MCF 10A (cell line): ENCODE data around the gene KAZN. TPM values are rescaled to one million over a fixed set of nuclear protein-coding genes. Genes with fewer than 3 reads are reported as not detected.
A peak's percentile ranks its signal among the peaks of the same experiment; 100 is the strongest.

ENCODE experiments used
- BruUV-seq: library from RNA; stranded (reverse); fragments of 400-500 nt; replicated peaks from 2 replicates; lab custom pipeline; 2021; lab: Mats Ljungman, UMichigan
- CTCF ChIA-PET: fragments of 300-600 bp; sonication (Branson Sonifier 250); formaldehyde crosslinking; extraction: SDS; loops from one replicate; lab custom pipeline; 2021; ENCODE audit warnings: antibody characterized with exemption, inconsistent platforms; lab: Yijun Ruan, JAX
- POLR2A ChIA-PET: fragments of 300-600, 350-650 bp; sonication (Branson Sonifier 250); formaldehyde crosslinking; extraction: SDS; loops from one replicate; lab custom pipeline; 2020; ENCODE audit warnings: antibody characterized with exemption, inconsistent platforms; lab: Yijun Ruan, JAX
- DNase-seq: peaks from one replicate; pipeline ENCODE4 v3.0.0-alpha.2; 2018; ENCODE audit not compliant: unreplicated experiment
- H3K27ac Mint-ChIP-seq: one replicate; pipeline ENCODE4 v1.8.0; 2022; ENCODE audit warnings: mild to moderate bottlenecking, low read depth, mixed read lengths; ENCODE audit not compliant: unreplicated experiment
- H3K27me3 Mint-ChIP-seq: one replicate; pipeline ENCODE4 v1.8.0; 2022; ENCODE audit warnings: mixed read lengths; ENCODE audit not compliant: insufficient read depth, unreplicated experiment
- H3K36me3 Mint-ChIP-seq: one replicate; pipeline ENCODE4 v1.8.0; 2022; ENCODE audit warnings: mild to moderate bottlenecking, moderate library complexity, mixed read lengths; ENCODE audit not compliant: insufficient read depth, unreplicated experiment
- H3K4me1 Mint-ChIP-seq: one replicate; pipeline ENCODE4 v1.8.0; 2022; ENCODE audit warnings: mixed read lengths; ENCODE audit not compliant: insufficient read depth, unreplicated experiment
- H3K4me3 Mint-ChIP-seq: one replicate; pipeline ENCODE4 v1.8.0; 2022; ENCODE audit warnings: mild to moderate bottlenecking, moderate library complexity, mixed read lengths; ENCODE audit not compliant: unreplicated experiment
- H3K9me3 Mint-ChIP-seq: one replicate; pipeline ENCODE4 v1.8.0; 2022; ENCODE audit warnings: mixed read lengths; ENCODE audit not compliant: unreplicated experiment
- CTCF ChIP-seq: fragments of 200-600 bp; IDR thresholded peaks from one replicate; pipeline ENCODE4 v1.8.0; 2022; ENCODE audit warnings: antibody characterized with exemption, mild to moderate bottlenecking; ENCODE audit not compliant: unreplicated experiment
- intact Hi-C: fragments of 100-400 bp; cut with micrococcal nuclease; formaldehyde crosslinking; loops from 2 replicates; pipeline ENCODE4 v1.14.1; 2022
- total RNA-seq: library from RNA; stranded (reverse); gene quantifications from 2 replicates; pipeline ENCODE4 v1.2.3, GENCODE V29; 2022

Gene KAZN
- total RNA-seq, 1 experiment from 2014 or later, result 3.3 TPM

DNA sequence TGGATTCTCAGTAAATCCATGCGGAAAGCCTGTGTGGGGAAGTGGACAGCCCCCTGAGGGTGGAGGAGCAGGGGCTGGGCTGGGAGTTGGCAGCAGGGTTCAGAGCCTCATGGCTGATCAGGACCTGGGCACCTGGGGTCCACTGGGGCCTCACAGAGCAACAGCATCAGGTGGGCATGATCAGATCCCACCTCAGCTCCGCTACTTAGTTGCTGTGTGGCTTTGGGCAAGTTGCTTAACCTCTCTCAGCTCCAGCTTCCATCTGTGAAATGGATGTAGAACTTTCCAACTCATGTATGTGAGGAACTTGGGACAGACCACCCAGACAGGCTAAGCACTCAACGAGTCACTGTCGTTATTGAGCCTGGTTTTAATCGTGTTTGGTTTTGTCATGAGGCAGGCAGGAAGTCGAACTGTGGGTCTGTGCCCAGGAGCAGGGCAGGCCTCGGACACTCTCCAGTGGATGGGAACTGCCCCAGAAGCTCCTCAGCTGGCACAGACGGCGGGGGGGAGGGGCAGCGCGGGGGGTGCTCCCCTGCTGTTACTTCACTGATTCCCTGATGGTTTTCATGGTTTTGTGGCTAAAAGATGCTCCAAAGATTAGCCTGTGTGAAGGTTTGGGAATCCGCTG lies 399.3 kb downstream of the KAZN start:
- Mint-ChIP-seq H3K9me3 (no peaks in the 10 kb centered on the region), H3K36me3 (no peaks in the 10 kb centered on the region), H3K27me3 (no peaks in the 10 kb centered on the region), H3K27ac (no peak overlapping the region), H3K4me3 (no peak overlapping the region), H3K4me1 (peaks cover 18% of the 10 kb centered on the region)
- no TSS peak for BruUV-seq
- no peak for TF ChIP-seq CTCF
- intact Hi-C loops, result no loop called here
- no peak for DNase-seq
- ChIA-PET POLR2A (no interaction called here), CTCF (interaction anchor here (0.6 kb wide), 1 partner anchor 1021 kb away, joined by 4 read pairs; no protein-coding TSS in a partner anchor)

DNA sequence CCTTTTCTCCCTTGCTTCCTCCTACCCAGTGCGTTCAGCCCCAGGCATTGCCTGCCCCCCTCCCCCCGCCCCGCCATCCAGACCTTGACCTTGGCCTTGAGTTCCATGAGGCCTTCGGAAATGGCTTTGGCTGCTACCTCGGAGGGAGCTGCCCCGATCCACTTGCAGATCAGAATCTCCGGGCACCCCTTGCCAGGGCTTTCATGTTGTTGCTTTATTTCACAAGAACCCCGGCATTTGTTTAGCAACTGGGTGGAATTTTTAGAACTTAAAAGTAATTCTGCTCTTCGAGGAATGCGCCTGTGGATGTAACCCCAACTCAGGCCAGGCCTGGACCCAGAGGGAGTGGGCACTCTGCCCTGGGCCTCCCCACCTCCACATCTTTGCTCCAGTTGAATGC lies 401.0 kb downstream of the KAZN start:
- Mint-ChIP-seq H3K9me3 (no peaks in the 10 kb centered on the region), H3K27ac (no peak overlapping the region), H3K27me3 (no peaks in the 10 kb centered on the region), H3K36me3 (no peaks in the 10 kb centered on the region), H3K4me1 (peaks cover 18% of the 10 kb centered on the region), H3K4me3 (no peak overlapping the region)
- DNase-seq, result no peak
- POLR2A ChIA-PET, result no interaction called here
- no TSS peak for BruUV-seq
- TF ChIP-seq CTCF, result no peak
- intact Hi-C loops, result no loop called here
- CTCF ChIA-PET, result interaction anchor here (0.6 kb wide), 1 partner anchor 10 kb away, joined by 3 read pairs; no protein-coding TSS in a partner anchor

DNA sequence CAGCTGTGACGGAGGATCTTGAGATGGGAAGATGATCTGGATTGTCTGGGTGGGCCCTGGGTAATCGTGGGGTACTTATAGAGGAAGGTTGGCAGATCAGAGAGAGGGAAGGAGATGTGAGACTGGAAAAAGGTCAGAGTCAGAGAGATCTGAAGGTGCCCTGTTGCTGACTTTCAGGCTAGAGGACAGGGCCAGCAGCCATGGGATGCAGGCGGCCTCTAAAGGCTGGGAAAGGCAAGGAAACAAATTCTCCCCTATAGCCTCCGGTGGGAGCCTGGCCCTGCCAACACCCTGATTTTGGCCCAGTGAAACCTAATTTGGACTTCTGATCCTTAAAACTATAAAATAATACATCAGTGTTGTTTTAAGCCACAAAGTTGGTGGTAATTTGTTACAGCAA lies 401.5 kb downstream of the KAZN start:
- no peak for TF ChIP-seq CTCF
- H3K4me1 Mint-ChIP-seq, result peaks cover 18% of the 10 kb centered on the region
- H3K27ac Mint-ChIP-seq, result no peak overlapping the region
- H3K9me3 Mint-ChIP-seq, result no peaks in the 10 kb centered on the region
- ChIA-PET CTCF (no interaction called here), POLR2A (no interaction called here)
- no peak overlapping the region for H3K4me3 Mint-ChIP-seq
- DNase-seq, result no peak
- no peaks in the 10 kb centered on the region for H3K36me3 Mint-ChIP-seq
- intact Hi-C loops, result no loop called here
- no peaks in the 10 kb centered on the region for H3K27me3 Mint-ChIP-seq
- BruUV-seq, result no TSS peak

DNA sequence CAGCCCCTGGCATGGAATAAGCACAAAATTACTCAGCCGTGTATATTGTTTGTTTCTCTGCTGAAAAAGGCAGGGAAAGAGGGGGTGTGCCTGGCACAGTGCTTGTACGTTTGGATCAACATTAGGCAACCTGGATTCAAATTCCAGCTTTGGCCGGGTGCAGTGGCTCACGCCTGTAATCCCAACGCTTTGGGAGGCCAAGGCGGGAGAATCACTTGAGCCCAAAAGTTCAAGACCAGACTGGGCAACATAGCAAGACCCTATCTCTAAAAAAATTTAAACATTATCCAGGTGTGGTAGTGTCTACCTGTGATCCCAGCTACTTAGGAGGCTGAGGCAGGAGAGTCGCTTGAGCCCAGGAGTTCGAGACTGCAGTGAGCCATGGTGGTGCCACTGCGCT lies 402.2 kb downstream of the KAZN start:
- Mint-ChIP-seq H3K27me3 (no peaks in the 10 kb centered on the region), H3K27ac (no peak overlapping the region), H3K4me3 (no peak overlapping the region), H3K9me3 (no peaks in the 10 kb centered on the region), H3K36me3 (no peaks in the 10 kb centered on the region), H3K4me1 (peaks cover 18% of the 10 kb centered on the region)
- ChIA-PET CTCF (interaction anchor here (0.6 kb wide), 1 partner anchor 53 kb away, joined by 3 read pairs; no protein-coding TSS in a partner anchor), POLR2A (no interaction called here)
- BruUV-seq, result no TSS peak
- DNase-seq, result peak; percentile 55
- intact Hi-C loops, result no loop called here
- TF ChIP-seq CTCF, result no peak
